GM18907 (cell line): ENCODE measurements around the gene PAMR1.
"Not testable (repeated sequence)": the region's sequence is repeated elsewhere in the genome, so short reads cannot be mapped to it uniquely, and the experiment has no call there.

Experiments used
- ATAC-seq: cut with Tn5 transposase; IDR thresholded peaks from one replicate; pipeline ENCODE4 v1.9.1; 2021; ENCODE audit warnings: mild to moderate bottlenecking, moderate library complexity; ENCODE audit not compliant: unreplicated experiment

Gene PAMR1

DNA sequence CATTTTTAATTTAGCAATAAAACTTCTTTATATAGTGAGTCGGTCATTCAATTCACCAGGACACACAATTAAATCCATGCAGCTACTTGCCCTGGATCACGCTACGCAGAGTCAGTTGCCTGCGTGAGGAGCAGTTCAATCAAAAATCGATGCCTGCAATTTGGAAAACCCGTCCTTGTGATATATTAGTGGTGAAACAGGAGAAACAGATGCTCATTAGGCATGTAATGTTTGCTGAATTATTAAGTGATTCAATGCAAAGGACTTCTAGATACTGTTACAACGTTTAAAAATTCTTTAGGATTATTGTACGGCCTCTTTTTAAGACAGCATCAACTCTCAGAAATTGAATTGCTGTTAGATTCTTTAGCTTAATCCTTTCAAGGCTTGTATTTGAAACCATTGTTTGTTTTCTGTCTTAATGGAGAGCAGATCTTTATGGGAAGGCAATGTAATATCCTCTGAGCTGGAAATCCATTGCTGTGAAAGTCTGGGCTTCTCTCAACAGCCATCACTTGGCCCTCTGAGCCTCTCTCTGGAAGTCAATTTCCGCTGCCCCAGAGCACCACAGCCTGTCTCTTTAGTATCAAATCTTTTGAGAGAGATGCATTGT, 20.1 kb upstream of the PAMR1 start:
- ATAC-seq, result no peak

DNA sequence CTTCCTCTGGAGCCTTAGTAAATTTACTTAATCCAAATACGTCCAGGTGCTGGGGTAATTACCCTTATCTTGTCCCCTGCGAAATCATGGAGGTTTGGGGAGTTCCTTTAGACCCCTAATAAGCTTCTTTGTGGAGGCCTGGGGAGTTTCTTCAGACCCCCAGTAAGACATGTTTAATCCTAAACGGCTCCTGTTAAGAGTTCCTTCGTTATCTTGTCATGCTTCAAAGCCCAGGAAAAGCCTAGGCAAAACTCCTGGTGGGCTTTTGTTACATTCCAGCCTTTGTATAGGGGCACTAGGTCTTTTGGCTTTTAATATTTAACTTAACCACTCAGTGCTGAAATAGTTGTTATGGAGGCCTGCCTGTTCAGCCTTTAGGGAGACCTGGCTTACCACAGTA, 18.1 kb upstream of the PAMR1 start:
- ATAC-seq, result no peak

DNA sequence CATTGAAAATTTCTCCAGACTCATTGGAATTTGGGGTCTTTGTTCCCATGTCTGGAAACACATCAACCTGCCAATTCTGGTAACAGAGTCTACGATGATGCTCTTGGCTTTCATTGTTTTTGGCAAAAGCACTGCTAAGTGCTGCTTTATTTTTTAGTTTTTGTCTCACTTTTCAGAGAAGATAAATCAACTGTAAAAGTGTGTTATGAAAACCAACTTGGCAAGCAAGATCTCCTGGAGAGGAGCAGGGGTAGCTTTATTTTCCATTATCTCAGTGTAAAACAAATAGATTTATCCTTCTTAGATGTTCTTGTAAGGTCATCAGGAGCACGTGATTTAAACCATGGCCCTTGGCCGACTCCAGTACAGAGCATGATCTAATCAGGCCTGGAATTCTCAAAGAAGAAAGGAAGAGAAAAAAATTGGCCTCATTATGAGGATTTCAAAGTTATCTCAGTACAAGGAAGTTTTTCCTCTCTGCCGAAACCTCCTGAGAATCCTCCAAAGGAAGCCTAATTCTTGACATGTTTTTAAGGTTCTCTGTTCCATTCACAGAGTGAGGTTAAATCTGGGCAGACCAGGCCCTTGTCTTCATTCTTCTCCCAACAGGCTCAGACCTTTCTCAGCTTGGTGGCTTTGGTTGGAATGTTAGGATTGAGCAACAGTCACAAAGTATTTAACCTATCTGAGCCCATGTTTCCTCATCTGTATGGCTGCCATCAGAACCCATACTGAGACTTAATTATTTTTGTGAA, 16.4 kb upstream of the PAMR1 start:
- ATAC-seq, result no peak

DNA sequence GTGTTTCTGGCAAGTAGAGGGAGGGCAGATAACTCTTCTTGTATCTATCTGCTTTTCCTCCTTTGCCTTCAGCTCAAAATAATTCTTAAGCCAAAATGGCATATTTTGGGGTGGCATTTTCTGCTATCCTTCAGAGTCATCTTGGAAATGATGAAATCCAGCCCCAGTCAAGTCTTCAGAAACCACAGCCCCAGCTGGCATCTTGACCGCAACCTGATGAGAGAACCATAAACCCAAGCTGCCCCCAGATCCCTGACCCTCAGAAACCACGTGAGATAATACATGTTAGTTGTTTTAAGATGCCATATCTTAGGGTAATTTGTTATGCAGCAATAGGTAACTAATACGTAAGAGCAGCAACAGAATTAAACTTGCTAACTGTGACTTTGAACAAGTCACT, 15.1 kb upstream of the PAMR1 start:
- ATAC-seq, result no peak

DNA sequence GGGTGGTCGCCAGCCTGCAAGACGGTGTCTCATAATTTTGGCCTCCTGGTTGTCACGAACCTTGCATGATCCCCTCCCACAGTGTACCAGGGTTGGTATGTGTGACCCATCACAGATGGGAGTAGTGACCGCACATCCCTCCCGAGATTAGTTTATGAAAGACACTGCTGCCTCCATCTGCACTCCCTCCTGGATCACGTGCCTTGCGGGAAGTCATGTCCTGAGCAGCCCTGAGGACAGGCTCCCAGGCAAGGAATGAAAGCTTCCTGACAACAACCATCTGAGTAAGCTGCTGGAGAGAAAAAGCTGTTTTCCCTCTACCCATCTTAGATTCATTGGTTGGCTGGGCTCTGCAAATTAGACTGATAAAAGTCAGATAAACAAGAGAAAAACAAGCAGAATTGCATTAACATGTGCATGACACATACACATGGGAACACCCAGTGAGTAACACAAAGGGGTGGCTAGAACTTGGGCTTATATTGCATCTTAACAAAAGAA, 14.4 kb upstream of the PAMR1 start:
- no peak for ATAC-seq

DNA sequence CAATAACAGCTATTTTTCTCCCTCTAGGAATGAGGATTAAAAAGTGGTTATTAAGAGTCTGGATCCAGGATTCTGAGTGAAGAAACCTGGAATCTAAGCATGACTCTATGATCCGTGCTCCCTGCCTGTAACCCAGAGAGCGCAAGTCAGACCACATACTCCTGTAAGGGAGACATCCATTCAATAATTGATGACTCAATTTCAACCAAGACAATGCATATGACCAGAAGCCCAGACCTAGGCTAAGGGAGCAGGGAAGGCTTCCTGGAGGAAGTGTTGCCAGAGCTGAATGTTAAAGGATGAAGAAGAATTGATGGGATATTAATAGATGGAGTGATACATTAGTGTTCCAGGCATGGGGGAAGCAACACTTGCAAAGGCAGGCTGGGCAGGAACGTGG, 13.8 kb upstream of the PAMR1 start:
- no peak for ATAC-seq

DNA sequence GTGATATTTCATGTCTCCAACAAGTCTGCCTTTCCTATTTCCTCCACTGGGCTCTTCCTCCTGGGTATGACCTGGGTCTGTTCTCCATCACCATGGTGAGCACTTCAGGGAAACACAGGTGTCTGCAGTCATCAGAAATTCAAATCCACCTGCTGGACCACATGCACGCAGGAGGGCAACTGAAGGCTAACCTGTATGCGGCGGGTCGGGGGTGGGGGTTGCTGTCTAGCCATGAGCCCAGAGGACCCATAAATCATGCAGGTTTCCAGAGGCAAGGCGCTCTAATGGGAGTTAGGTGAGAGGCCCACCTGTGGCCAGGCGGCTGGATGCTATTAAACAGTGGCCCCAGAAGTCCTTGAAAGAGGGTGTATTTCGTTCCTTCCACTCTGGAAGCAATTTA, 11.1 kb upstream of the PAMR1 start:
- no peak for ATAC-seq

DNA sequence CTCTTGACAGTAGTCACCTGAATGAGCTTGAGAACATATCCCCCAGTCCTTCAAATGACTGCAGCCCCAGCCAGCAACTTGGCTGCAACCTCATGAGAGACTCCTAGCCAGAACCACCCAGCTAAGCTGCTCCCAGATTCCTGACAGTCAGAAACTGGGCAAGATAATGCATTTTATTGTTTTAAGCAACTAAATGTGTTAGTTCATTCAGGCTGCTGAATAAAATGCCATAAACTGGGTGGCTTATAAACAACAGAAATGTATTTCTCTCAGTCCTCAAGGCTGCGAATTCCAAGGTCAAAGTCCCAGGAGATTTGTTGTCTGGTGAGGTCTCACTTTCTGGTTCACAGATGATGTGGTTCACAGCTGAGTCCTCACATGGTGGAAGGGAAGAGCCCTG, 5.8 kb upstream of the PAMR1 start:
- no peak for ATAC-seq

DNA sequence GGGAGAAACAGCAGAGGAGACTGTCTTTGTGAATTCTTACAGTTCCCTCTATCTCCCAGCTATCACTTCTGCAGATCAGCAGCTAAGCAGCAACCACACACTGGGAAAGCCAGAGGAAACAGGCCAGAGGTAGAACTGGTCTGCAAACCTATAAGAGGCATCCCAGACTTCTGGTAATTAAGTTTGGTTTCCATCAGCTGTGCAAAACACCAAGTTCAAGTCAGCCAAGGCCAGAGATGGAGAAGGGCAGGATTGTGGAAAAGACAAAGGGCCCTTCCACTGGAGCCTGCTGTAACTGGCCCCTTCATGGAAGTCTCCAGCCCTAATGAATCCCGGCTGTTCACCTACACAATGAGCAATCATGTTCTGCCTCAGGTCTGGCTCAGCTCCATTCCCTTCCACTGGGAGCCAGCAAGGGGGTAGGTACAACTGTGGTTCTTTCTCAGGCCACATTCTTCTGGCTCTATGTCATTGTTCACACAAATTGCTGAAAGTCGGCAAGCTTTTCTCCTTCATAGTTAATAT, 4.6 kb upstream of the PAMR1 start:
- no peak for ATAC-seq

DNA sequence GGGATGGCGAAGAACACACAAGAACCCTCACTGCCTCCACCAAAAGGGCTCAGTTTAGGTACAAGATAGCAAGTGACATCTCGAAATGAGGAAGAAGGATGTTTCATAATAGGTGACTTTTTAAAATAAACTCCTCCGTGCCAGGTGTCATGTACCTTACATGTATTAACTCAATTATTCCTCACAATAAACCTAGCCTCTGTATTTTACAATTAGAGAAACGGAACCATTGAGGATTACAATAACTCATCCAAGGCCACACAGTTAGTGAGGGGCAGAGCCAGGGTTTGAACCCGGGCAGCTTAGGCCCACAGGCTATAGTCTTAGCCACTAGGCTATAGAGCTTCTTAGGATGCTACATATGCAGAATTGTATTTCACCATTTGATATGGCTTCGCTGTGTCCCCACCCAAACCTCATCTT, 965 bp upstream of the PAMR1 start:
- no peak for ATAC-seq

DNA sequence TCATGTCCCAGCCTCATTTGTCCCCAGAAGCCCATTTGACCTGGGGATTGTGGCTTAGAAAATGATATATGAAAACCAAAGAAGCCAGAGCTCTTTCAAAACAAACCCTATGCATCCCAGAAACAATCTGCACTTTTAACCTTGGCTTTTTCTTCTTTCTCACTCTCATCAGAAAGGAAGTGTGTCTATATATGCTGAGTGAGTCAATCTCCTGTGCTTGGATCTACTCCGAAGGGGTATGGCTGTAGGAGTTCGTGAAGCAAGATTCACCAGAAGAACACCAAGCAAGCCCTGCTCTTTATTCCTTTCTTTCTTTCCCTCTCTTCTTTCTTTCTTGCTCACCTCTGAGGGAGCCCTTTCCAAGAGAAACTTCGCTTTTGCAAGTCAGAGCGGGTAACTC, 636 bp downstream of the PAMR1 start:
- no peak for ATAC-seq

DNA sequence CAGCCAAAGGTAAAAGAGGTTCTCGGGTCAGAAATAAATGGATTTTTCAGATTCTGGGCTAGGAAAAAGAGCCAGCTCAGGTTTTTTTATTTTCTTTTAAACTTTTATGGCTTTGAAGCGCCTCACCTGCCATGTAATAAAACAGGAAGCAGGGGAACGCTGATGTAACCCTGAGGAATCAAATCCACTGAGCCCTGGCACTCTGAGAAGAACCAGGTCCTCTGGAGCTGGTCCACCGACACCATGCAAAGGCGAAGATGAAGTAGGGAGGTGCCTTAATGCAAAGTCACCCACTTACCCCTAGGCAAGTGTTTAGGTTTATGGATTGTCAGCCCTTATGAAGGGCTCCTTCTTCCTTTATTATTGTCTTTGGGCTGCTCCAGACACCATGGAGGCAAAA, 1.6 kb downstream of the PAMR1 start:
- no peak for ATAC-seq

DNA sequence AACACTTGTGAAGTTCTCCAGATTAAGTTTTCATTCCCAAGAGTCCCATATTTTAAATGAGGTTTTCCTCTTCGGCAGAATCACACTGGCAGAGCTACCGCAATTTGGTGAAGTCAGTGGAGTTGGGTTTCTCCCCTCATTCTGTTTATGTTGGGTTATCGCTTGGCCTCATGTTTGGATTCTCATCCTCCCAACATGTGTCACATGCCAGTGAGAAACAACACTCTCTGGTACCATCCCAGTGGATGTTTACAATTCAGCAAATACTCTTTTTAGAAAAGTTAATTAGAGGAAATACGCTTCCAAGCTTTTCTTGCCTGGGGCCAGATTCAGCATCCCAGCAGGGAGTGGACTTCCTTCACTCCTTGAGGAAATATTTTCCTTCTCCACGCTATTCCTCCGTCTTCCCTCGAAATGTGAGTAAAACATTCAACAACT, 2.1 kb downstream of the PAMR1 start:
- no peak for ATAC-seq

DNA sequence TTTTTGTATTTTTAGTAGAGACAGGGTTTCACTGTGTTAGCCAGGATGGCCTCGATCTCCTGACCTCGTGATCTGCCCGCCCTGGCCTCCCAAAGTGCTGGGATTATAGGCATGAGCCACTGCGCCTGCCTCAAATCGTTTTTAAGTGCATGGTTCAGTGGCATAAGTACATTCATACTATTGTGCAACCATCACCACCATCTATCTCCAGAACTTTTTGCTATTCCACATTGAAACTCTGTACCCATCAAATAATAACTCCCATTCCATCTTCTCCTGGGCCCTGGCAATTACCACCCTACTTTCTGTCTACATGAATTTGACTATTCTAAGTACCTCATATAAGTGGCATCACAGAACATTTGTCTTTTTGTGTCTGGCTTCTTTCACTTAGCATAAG, 3.3 kb downstream of the PAMR1 start:
- not testable (repeated sequence) for ATAC-seq

DNA sequence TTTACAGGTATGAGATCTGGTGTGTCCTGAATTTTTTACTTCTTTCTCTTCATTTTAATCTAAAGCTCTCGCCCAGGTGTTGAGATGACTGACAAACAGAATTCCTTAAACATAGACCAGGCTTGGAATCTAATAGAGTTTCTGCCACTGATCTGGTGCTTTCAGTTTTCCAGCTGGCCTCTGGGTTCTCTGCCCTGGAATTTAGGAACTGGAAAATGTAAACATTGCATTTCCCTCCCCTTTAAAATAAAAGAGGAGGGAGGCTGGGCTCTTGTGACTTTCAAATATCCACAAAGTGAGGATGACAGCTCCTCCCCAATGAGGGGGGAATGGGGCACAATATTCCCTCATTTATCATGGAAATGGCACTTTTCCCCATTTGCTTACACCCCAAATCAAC, 5.0 kb downstream of the PAMR1 start:
- ATAC-seq, result no peak

DNA sequence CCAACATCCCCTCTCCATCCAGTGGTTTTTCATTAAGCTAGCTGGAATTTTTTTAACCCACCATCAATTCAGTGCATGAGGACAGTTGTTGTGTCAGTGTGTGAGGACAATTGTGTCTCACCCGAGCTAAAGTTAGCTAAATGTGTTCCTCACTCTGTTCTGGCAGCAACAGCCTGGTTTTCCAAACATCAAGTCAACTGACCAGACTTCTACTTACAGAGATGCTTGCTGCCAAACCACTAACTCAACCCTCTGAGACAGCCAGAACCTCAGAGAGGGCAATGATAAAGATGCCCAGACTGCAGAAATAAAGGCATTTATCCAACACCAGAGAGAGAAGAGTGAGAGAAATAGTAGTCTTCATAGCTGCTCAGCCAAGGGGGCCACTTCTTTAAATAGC, 6.7 kb downstream of the PAMR1 start:
- ATAC-seq, result no peak

DNA sequence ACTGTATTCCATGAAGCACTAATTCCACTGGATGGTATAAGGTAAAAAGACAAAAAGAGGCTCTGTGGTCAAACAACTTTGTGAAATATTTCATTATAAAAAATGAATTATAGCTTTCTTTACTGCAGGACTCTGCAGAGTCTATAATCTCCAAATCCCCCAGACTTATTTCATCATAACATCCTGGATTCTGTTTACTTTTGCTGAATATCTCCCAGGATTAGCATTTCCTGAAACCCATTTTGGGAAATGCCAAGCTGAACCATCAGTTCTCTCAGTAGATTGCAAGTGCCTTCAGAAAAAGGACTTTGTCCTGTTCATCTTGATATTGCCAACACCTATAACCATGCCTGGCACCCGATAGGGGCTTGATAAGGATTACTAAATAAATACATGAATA, 7.9 kb downstream of the PAMR1 start:
- no peak for ATAC-seq

DNA sequence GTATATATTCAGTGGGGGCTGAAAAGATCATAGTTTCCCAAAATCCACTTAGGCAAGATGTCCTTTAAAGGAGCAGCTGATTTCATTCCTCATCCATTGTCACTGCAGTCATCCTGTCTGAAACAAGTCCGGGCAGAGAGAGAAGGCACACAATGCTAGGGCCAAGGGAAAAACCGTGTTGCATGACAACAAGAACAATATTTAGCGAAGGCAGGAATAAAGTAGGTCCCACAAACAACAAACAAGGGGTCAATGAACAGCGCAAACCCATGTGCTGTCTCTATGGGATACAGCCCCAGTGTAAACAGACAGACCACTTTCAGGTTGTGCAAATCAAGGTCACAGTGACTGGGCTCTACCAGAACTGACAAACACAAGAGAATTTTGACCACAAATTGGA, 9.0 kb downstream of the PAMR1 start:
- no peak for ATAC-seq

DNA sequence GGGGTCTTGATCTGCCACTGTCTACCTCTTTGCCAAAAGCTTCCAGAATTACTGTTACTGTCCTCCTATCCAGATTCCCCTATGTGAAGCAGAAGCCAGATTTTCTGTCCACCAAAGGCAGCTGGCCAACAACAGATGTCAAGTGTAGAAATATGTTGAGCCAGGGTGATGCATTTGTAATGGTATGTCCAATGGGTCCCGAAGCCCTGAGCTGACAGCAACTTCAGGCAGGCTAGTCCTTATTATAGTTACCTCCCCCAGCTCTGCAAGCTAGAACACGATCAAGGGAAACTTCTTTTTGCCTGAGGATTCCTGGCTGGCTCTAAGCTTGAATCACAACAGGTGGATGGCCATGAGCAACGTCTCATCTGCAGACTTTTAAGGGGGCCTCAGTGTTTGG, 10.2 kb downstream of the PAMR1 start:
- ATAC-seq, result no peak

DNA sequence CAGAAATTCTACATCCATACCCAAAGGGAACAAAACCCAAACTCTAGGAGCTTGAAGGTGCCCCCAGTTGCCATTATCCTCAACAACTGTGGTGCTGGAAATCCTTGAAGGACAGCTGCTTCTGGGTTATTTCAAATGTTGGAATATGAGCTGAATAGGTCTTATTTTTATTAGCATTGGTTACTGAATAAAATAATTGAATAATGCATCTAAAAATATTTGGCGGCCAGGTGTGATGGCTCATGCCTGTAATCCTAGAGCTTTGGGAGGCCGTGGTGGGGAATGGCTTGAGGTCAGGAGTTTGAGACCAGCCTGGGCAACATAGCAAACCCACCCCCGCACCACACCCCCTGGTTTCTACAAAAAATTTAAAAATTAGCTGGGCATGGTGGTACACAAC, 10.9 kb downstream of the PAMR1 start:
- ATAC-seq, result no peak

DNA sequence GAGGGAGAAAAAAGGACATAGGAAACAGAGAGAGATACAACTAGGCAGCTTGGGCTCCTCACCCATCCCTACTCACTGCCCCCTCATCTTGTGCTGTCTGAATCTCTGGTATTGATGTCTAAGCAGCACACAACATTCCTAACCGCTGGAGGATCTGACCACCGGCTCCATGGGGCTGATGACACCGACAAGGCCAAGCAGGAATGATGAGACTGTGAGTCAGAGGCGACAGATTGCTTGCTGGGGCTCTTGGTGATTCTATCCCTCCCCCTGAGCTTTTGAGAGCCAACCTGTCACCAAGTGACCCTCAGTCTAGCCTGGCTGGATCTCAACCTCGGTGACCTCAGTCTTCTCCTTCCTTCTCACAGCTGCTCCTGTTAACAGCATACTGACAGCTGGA, 13.8 kb downstream of the PAMR1 start:
- no peak for ATAC-seq

DNA sequence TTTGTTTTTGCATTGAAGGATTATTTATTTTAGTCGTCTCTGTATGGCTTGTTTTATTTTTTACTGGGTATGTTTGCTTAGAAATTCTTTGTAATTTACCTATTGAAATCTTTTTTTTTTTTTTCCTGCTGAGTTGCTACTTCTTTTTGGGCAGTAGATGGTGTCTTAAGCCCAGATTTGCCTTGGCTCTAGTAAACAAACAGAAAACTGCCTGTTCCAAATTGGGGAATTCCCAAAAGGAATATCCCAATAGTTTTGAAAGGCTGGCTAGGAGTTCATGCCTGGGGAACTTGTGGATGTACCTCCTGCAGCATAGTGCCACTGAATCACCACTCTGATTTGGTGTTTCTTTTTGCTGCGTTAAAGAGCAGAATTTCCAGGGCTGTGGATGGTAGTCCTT, 17.7 kb downstream of the PAMR1 start:
- no peak for ATAC-seq
